MM.1S (cell line): ENCODE results near the gene C2orf42.

Experiments
- DNase-seq: peaks from one replicate; pipeline ENCODE4 v3.0.0-alpha.2; 2015
- H2AFZ ChIP-seq: fragments of 300-600 bp; sonication (generic); 2 replicates; pipeline ENCODE4 v1.6.0; 2016; ENCODE audit warnings: antibody characterized with exemption, low read length
- H3F3A ChIP-seq: fragments of 300-600 bp; sonication (generic); 2 replicates; pipeline ENCODE4 v1.6.1; 2016; ENCODE audit warnings: mild to moderate bottlenecking, antibody characterized with exemption, low read length, moderate library complexity, mixed read lengths; ENCODE audit not compliant: insufficient read depth
- H3K27ac ChIP-seq: fragments of 300-600 bp; sonication (generic); 2 replicates; pipeline ENCODE4 v1.5.1; 2016; ENCODE audit warnings: mild to moderate bottlenecking, low read length
- H3K27me3 ChIP-seq: fragments of 300-600 bp; sonication (generic); replicated peaks from 2 replicates; pipeline ENCODE4 v1.6.0; 2016; ENCODE audit warnings: low read length; ENCODE audit not compliant: insufficient read depth
- H3K36me3 ChIP-seq: fragments of 300-600 bp; sonication (generic); replicated peaks from 2 replicates; pipeline ENCODE4 v1.6.1; 2016; ENCODE audit warnings: mild to moderate bottlenecking, low read length, mixed read lengths; ENCODE audit not compliant: insufficient read depth
- H3K4me1 ChIP-seq: fragments of 300-600 bp; sonication (generic); 2 replicates; pipeline ENCODE4 v1.6.1; 2016; ENCODE audit warnings: low read length, mixed read lengths
- H3K4me2 ChIP-seq: fragments of 300-600 bp; sonication (generic); 2 replicates; pipeline ENCODE4 v1.6.0; 2016; ENCODE audit warnings: low read depth, low read length
- H3K4me3 ChIP-seq: fragments of 300-600 bp; sonication (generic); 2 replicates; pipeline ENCODE4 v1.5.1; 2016; ENCODE audit warnings: low read length, mixed read lengths
- H3K79me2 ChIP-seq: fragments of 300-600 bp; sonication (generic); 2 replicates; pipeline ENCODE4 v1.6.1; 2016; ENCODE audit warnings: mixed run types, low read length, mixed read lengths
- H3K9ac ChIP-seq: fragments of 300-600 bp; sonication (generic); 2 replicates; pipeline ENCODE4 v1.6.1; 2016; ENCODE audit warnings: low read length, mixed read lengths
- H3K9me2 ChIP-seq: fragments of 300-600 bp; sonication (generic); replicated peaks from 2 replicates; pipeline ENCODE4 v1.6.1; 2016; ENCODE audit warnings: mild to moderate bottlenecking, low read length, mixed read lengths; ENCODE audit not compliant: insufficient read depth
- H3K9me3 ChIP-seq: fragments of 300-600 bp; sonication (generic); replicated peaks from 2 replicates; pipeline ENCODE4 v1.6.1; 2016; ENCODE audit warnings: mild to moderate bottlenecking, low read length, mixed read lengths; ENCODE audit not compliant: insufficient read depth
- H4K20me1 ChIP-seq: fragments of 300-600 bp; sonication (generic); 2 replicates; pipeline ENCODE4 v1.6.1; 2016; ENCODE audit warnings: mild to moderate bottlenecking, low read length, moderate library complexity, mixed read lengths; ENCODE audit not compliant: insufficient read depth
- EZH2 ChIP-seq: fragments of 300-600 bp; sonication (generic); optimal IDR thresholded peaks from 2 replicates; pipeline ENCODE3; 2017; ENCODE audit warnings: low read depth, mild to moderate bottlenecking, antibody characterized with exemption, low read length, mixed read lengths
- EZH2phosphoT487 ChIP-seq: fragments of 300-600 bp; sonication (generic); IDR thresholded peaks from 2 replicates; pipeline ENCODE4 v1.6.1; 2018; ENCODE audit warnings: antibody characterized with exemption, low read length
- TF ChIP-seq, protein P1 (sequence below): fragments of 300-600 bp; sonication (generic); IDR thresholded peaks from 2 replicates; pipeline ENCODE4 v1.5.1; 2016; ENCODE audit warnings: antibody characterized with exemption, low read length, mixed read lengths

The C2orf42 gene

GRCh38 chr2:70199320-70199864 is 8.6 kb upstream of the C2orf42 start:
- TF ChIP-seq, protein P1, sequence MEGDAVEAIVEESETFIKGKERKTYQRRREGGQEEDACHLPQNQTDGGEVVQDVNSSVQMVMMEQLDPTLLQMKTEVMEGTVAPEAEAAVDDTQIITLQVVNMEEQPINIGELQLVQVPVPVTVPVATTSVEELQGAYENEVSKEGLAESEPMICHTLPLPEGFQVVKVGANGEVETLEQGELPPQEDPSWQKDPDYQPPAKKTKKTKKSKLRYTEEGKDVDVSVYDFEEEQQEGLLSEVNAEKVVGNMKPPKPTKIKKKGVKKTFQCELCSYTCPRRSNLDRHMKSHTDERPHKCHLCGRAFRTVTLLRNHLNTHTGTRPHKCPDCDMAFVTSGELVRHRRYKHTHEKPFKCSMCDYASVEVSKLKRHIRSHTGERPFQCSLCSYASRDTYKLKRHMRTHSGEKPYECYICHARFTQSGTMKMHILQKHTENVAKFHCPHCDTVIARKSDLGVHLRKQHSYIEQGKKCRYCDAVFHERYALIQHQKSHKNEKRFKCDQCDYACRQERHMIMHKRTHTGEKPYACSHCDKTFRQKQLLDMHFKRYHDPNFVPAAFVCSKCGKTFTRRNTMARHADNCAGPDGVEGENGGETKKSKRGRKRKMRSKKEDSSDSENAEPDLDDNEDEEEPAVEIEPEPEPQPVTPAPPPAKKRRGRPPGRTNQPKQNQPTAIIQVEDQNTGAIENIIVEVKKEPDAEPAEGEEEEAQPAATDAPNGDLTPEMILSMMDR: no peak
- TF ChIP-seq EZH2phosphoT487 (no peak), EZH2 (no peak)
- Histone ChIP-seq H3K9me2 (no peaks in the 10 kb centered on the region), H4K20me1 (no peaks in the 10 kb centered on the region), H3K4me2 (no peak overlapping the region), H3K36me3 (no peaks in the 10 kb centered on the region), H3F3A (no peaks in the 10 kb centered on the region), H3K27ac (no peak overlapping the region), H3K27me3 (no peaks in the 10 kb centered on the region), H3K79me2 (no peaks in the 10 kb centered on the region), H3K9ac (no peak overlapping the region), H2AFZ (no peak overlapping the region), H3K4me1 (no peaks in the 10 kb centered on the region), H3K4me3 (no peak overlapping the region), H3K9me3 (no peaks in the 10 kb centered on the region)
- DNase-seq: no peak

- Histone ChIP-seq H3K27me3 (no peaks in the 10 kb centered on the region), H3K4me2 (no peak overlapping the region), H4K20me1 (no peaks in the 10 kb centered on the region), H3K79me2 (peaks cover 3% of the 10 kb centered on the region; the same call in 1 of the 2 replicates), H3K9ac (no peak overlapping the region), H3K9me3 (no peaks in the 10 kb centered on the region), H3K36me3 (no peaks in the 10 kb centered on the region), H3K9me2 (no peaks in the 10 kb centered on the region), H2AFZ (no peak overlapping the region), H3K4me1 (0 out of 2 replicates have a peak, but pooled peaks cover 4% of the 10 kb centered on the region), H3F3A (peaks cover 5% of the 10 kb centered on the region), H3K27ac (no peak overlapping the region), H3K4me3 (no peak overlapping the region)
- no peak for DNase-seq
- TF ChIP-seq, protein P1: no peak
- TF ChIP-seq EZH2: no peak
- TF ChIP-seq EZH2phosphoT487: no peak
These were observed 1.7 kb upstream of the C2orf42 start for GRCh38 chr2:70192516-70192915.

DNA sequence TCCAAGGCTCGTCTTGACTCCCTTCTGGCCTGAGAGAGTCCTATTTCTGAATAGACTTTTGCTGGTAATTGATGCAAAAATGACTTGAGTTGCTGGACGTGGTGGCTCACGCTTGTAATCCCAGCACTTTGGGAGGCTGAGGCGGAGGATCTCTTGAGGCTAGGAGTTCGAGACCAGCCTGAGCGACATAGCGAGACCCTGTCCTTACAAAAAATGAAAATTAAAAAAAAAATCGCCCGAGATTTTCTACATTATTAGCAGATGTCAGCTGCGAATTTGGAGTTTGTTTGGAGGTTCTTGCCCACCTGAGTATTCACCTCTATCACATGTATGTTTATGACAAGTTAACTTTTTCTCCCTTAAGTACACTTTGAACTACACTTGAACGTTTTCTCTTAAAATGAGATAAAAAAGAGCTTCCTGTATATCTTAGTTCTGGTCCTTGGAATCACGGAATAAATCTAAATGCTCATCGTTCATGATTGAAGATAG is 471 bp upstream of the C2orf42 start:
- Histone ChIP-seq H3K4me1 (0 out of 2 replicates have a peak, but pooled peaks cover 4% of the 10 kb centered on the region), H3K4me3 (peak overlapping the region; percentile 86), H2AFZ (peak overlapping the region; percentile 83), H3K27ac (peak overlapping the region; percentile 88; the same call in 1 of the 2 replicates), H3K9me2 (no peaks in the 10 kb centered on the region), H3K4me2 (peak overlapping the region; percentile 58), H3F3A (peaks cover 5% of the 10 kb centered on the region), H3K9ac (peak overlapping the region; percentile 94; the same call in 1 of the 2 replicates), H3K9me3 (no peaks in the 10 kb centered on the region), H3K27me3 (no peaks in the 10 kb centered on the region), H3K36me3 (no peaks in the 10 kb centered on the region), H4K20me1 (no peaks in the 10 kb centered on the region), H3K79me2 (peaks cover 3% of the 10 kb centered on the region; the same call in 1 of the 2 replicates)
- DNase-seq: no peak
- TF ChIP-seq, protein P1: peak; percentile 2; the same call in 1 of the 2 replicates
- no peak for TF ChIP-seq EZH2phosphoT487
